ENCODE measurements around the gene DNPH1. TPM values are rescaled to one million over a fixed set of nuclear protein-coding genes. Genes with fewer than 3 reads are reported as not detected.

DNPH1 gene
- total and polyA plus RNA-seq, 3 experiments from 2014 or later, result 68.2 to 80.0 (median 68.3) TPM

DNA sequence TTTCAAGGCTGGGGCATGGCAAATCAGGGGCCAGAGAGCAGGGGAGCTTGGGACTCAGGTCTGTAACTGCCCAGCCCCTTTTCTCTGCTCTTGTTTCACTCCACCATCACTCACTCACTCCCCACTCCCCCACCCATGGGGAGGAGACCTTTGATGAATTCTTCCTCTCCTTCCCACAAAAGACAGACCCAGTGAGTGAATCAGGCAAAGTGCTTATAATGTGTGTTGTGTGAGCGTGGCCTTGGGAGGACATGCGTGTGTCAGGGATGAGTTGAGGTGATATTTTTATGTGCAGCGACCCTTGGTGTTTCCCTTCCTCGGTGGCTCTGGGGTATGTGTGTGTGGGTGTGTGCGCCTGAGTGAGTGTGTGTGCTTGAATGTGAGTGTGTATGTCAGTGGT lies 48.3 kb downstream of the DNPH1 start:
- Mint-ChIP-seq H3K27me3 (peaks cover 0 to 2% of the 10 kb centered on the region in 2 donors), H3K4me1 (peaks cover 41 to 54% (median 46%) of the 10 kb centered on the region in 3 donors), H3K27ac (peak overlapping the region in 7 of 8 donors; percentile 74 to 98 (median 96)), H3K4me3 (peak overlapping the region; percentile 91 to 97 (median 96)), H3K36me3 (peaks cover 4 to 58% (median 8%) of the 10 kb centered on the region in 3 donors), H3K9me3 (no peaks in the 10 kb centered on the region)
- no peaks in the 10 kb centered on the region for H3K9me3 ChIP-seq (ENCODE audit: low read length)
- H3K4me3 ChIP-seq (ENCODE audit: low read length), result no peak overlapping the region
- no peaks in the 10 kb centered on the region for H3K27me3 ChIP-seq (ENCODE audit: insufficient read depth, low read length, poor library complexity, severe bottlenecking)
- H3K4me1 ChIP-seq (ENCODE audit: insufficient read depth, low read length), result peaks cover 45% of the 10 kb centered on the region
- CTCF ChIA-PET, result interaction anchor here (1.3 to 2.4 kb wide), 3 partner anchors 9 to 48 kb away, joined by 4 to 9 read pairs (median 6); partner anchors contain the start of gene DNPH1
- H3K27ac ChIP-seq (ENCODE audit: low read depth, low read length), result peak overlapping the region; percentile 70
- POLR2A ChIA-PET, result no interaction called here
- peaks cover 21% of the 10 kb centered on the region for H3K36me3 ChIP-seq (ENCODE audit: insufficient read depth, low read length)
- no peak for DNase-seq

DNA sequence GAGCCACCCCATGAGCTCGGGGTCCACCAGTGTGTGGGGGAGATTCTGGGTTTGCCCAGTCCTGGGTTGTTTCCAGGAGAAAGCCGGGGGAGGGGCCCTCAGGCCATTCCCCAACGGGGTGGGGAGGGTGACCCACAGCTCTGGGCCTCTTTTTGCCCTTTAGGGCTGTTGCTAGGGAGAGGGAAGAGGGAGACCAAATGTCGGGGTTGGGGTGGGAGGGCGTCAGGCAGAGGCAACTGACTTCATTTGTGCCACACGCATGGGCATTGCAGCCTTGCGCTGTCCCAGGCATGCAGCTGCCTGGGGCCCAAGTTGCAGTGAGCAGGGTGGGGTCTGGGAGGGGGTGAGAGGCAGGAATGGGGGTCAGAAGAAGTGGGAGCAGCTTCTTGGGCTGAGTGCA lies 49.2 kb downstream of the DNPH1 start:
- DNase-seq, result no peak
- ChIA-PET POLR2A (no interaction called here), CTCF (interaction anchor here (1.8 to 2.4 kb wide), 2 partner anchors 8 to 49 kb away, joined by 4 to 9 read pairs; partner anchors contain the start of gene DNPH1)
- Histone ChIP-seq H3K9me3 (ENCODE audit: low read length) (no peaks in the 10 kb centered on the region), H3K36me3 (ENCODE audit: insufficient read depth, low read length) (peaks cover 28% of the 10 kb centered on the region), H3K27ac (ENCODE audit: low read depth, low read length) (no peak overlapping the region), H3K4me1 (ENCODE audit: insufficient read depth, low read length) (peaks cover 40% of the 10 kb centered on the region), H3K27me3 (ENCODE audit: insufficient read depth, low read length, poor library complexity, severe bottlenecking) (no peaks in the 10 kb centered on the region), H3K4me3 (ENCODE audit: low read length) (no peak overlapping the region)
- H3K36me3 Mint-ChIP-seq, result peaks cover 4 to 58% (median 7%) of the 10 kb centered on the region in 3 donors
- no peaks in the 10 kb centered on the region for H3K9me3 Mint-ChIP-seq
- H3K4me3 Mint-ChIP-seq, result no peak overlapping the region
- peaks cover 38 to 55% (median 45%) of the 10 kb centered on the region in 3 donors for H3K4me1 Mint-ChIP-seq
- H3K27ac Mint-ChIP-seq, result peak overlapping the region in 1 of 8 donors; percentile 77
- peaks cover 0 to 2% of the 10 kb centered on the region in 2 donors for H3K27me3 Mint-ChIP-seq

DNA sequence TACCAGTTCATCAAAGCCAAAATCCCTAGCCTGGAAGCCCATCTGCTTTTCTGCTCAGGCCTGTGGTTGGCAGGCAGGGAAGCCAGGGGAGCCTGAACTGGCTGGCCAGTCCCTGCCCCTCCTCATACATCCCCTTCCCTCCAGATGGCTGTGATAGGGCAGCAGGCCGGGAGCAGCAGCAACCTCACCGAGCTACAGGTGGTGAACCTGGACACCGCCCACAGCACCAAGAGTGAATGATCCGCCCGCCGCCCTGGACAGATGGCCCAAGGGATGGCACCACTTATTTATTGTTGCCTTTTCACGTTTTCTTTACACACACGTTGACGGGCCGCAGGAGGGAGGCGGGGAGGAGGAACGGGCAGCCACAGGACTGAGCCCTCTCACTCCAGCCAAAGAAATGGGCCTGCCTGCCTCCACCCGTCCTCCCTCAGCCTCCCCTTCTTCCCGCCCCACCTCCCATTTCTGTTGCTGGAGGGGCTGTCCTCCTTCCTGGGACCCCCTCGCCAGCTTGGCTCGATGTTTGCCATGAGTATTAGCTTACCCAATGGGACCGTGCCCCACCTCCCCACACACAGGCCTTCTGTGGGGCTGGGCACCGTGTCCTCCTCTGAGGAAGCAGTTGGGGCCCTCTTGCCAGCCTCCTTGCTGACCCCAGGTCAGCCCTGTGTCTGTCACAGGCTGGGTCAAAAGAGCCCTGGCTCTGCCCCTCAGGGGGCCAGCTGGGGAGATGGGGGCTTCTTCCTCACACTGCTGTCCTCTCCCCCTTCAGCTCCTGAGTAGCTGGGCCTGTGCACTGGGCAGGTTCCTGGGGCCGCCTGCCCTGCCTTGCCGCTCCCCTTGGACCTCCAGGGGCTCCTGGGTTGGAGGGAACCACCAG lies 50.1 kb downstream of the DNPH1 start:
- POLR2A ChIA-PET, result interaction anchor here (0.6 kb wide), 1 partner anchor 1068 kb away, joined by 3 read pairs; the partner anchor contains the start of gene HSP90AB1
- Histone ChIP-seq H3K27me3 (ENCODE audit: insufficient read depth, low read length, poor library complexity, severe bottlenecking) (no peaks in the 10 kb centered on the region), H3K36me3 (ENCODE audit: insufficient read depth, low read length) (peaks cover 28% of the 10 kb centered on the region), H3K27ac (ENCODE audit: low read depth, low read length) (no peak overlapping the region), H3K9me3 (ENCODE audit: low read length) (no peaks in the 10 kb centered on the region), H3K4me3 (ENCODE audit: low read length) (no peak overlapping the region), H3K4me1 (ENCODE audit: insufficient read depth, low read length) (peaks cover 40% of the 10 kb centered on the region)
- Mint-ChIP-seq H3K9me3 (no peaks in the 10 kb centered on the region), H3K36me3 (peaks cover 4 to 58% (median 7%) of the 10 kb centered on the region in 3 donors), H3K27ac (peak overlapping the region in 3 of 8 donors; percentile 60 to 79 (median 65)), H3K4me1 (peaks cover 39 to 55% (median 45%) of the 10 kb centered on the region in 3 donors), H3K4me3 (peak overlapping the region in 1 of 7 donors; percentile 23), H3K27me3 (peaks cover 0 to 2% of the 10 kb centered on the region in 2 donors)
- CTCF ChIA-PET, result interaction anchor here (1.8 to 2.4 kb wide), 2 partner anchors 7 to 50 kb away, joined by 4 to 9 read pairs; partner anchors contain the start of gene DNPH1
- no peak for DNase-seq

DNA sequence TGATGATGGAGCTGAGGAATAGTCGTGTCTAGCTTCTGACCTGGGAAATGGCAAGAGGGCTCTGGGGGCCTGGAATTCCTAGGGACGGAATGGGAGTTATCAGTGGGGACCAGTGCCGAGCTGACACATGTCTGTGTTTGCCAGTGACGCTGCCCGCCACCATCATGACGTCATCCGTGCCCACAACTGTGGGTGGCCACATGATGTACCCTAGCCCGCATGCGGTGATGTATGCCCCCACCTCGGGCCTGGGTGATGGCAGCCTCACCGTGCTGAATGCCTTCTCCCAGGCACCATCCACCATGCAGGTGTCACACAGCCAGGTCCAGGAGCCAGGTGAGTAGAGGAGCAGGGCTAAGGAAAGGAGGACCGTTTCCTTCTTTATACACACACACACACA lies 51.1 kb downstream of the DNPH1 start:
- POLR2A ChIA-PET, result no interaction called here
- Mint-ChIP-seq H3K4me1 (peaks cover 40 to 55% (median 46%) of the 10 kb centered on the region in 3 donors), H3K36me3 (peaks cover 4 to 54% (median 7%) of the 10 kb centered on the region in 3 donors), H3K4me3 (peak overlapping the region in 1 of 7 donors; percentile 54), H3K27ac (peak overlapping the region in 3 of 8 donors; percentile 50 to 79 (median 60)), H3K9me3 (no peaks in the 10 kb centered on the region), H3K27me3 (peaks cover 0 to 2% of the 10 kb centered on the region in 2 donors)
- Histone ChIP-seq H3K27ac (ENCODE audit: low read depth, low read length) (no peak overlapping the region), H3K9me3 (ENCODE audit: low read length) (no peaks in the 10 kb centered on the region), H3K36me3 (ENCODE audit: insufficient read depth, low read length) (peaks cover 28% of the 10 kb centered on the region), H3K4me3 (ENCODE audit: low read length) (no peak overlapping the region), H3K27me3 (ENCODE audit: insufficient read depth, low read length, poor library complexity, severe bottlenecking) (no peaks in the 10 kb centered on the region), H3K4me1 (ENCODE audit: insufficient read depth, low read length) (peaks cover 40% of the 10 kb centered on the region)
- CTCF ChIA-PET, result no interaction called here
- DNase-seq, result no peak

DNA sequence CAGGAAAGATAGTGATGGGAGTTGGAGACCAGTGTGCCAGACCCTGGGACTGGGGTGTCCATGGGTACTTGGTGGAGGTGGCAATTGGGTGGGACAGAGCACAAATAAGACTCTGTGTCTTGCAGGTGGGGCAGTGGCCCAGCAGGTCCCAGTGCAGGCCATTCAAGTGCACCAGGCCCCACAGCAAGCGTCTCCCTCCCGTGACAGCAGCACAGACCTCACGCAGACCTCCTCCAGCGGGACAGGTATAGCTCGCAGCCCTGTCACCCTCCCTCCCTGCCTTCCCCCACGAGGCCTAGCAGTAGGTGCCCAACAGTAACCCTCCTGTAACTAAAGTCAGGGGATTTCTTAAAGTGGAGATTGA lies 52.9 kb downstream of the DNPH1 start:
- Mint-ChIP-seq H3K9me3 (no peaks in the 10 kb centered on the region), H3K36me3 (peaks cover 4 to 55% (median 7%) of the 10 kb centered on the region in 3 donors), H3K4me3 (no peak overlapping the region), H3K4me1 (peaks cover 36 to 50% (median 41%) of the 10 kb centered on the region in 3 donors), H3K27me3 (no peaks in the 10 kb centered on the region), H3K27ac (peak overlapping the region in 6 of 8 donors; percentile 55 to 95 (median 76))
- Histone ChIP-seq H3K27me3 (ENCODE audit: insufficient read depth, low read length, poor library complexity, severe bottlenecking) (no peaks in the 10 kb centered on the region), H3K4me1 (ENCODE audit: insufficient read depth, low read length) (peaks cover 36% of the 10 kb centered on the region), H3K4me3 (ENCODE audit: low read length) (no peak overlapping the region), H3K36me3 (ENCODE audit: insufficient read depth, low read length) (peaks cover 28% of the 10 kb centered on the region), H3K9me3 (ENCODE audit: low read length) (no peaks in the 10 kb centered on the region), H3K27ac (ENCODE audit: low read depth, low read length) (no peak overlapping the region)
- POLR2A ChIA-PET, result no interaction called here
- CTCF ChIA-PET, result no interaction called here
- DNase-seq, result no peak

DNA sequence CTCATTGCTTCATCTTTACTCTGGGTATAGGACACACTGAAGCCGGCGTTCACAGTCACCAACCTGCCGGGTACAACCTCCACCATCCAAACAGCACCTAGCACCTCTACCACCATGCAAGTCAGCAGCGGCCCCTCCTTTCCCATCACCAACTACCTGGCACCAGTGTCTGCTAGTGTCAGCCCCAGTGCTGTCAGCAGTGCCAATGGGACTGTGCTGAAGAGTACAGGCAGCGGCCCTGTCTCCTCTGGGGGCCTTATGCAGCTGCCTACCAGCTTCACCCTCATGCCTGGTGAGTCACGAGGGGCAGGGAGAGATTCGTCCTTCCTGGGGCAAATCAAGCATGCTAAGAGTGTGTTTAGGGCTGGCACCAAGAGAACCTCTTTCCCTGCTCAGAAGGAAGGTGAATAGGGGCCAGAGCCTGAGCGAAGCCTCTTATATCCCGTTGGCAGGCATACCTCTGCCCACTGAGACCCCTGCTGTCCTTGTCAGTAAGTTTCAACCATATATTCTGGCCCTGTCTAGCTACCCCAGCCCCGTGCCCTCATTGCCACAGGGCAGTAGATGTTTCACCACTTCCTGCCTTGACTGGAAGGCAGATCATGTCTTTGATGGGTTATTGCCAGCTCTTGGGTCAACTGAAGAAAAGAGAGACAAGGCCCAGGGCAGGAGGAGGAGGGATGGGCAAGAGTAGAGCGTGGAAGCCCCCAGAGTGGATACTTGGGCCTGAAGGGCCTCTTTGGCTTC lies 53.4 kb downstream of the DNPH1 start:
- Mint-ChIP-seq H3K4me3 (peak overlapping the region in 1 of 7 donors; percentile 19), H3K9me3 (no peaks in the 10 kb centered on the region), H3K36me3 (peaks cover 4 to 53% (median 7%) of the 10 kb centered on the region in 3 donors), H3K4me1 (peaks cover 34 to 47% (median 38%) of the 10 kb centered on the region in 3 donors), H3K27ac (peak overlapping the region; percentile 70 to 98 (median 95)), H3K27me3 (no peaks in the 10 kb centered on the region)
- ChIA-PET CTCF (interaction anchor here (1.0 to 4.8 kb wide), 4 partner anchors 10 to 222 kb away, joined by 3 to 22 read pairs (median 4); partner anchors contain the start of gene DNPH1), POLR2A (no interaction called here)
- H3K27me3 ChIP-seq (ENCODE audit: insufficient read depth, low read length, poor library complexity, severe bottlenecking), result no peaks in the 10 kb centered on the region
- peaks cover 28% of the 10 kb centered on the region for H3K36me3 ChIP-seq (ENCODE audit: insufficient read depth, low read length)
- H3K4me1 ChIP-seq (ENCODE audit: insufficient read depth, low read length), result peaks cover 31% of the 10 kb centered on the region
- no peak for DNase-seq
- no peaks in the 10 kb centered on the region for H3K9me3 ChIP-seq (ENCODE audit: low read length)
- no peak overlapping the region for H3K4me3 ChIP-seq (ENCODE audit: low read length)
- H3K27ac ChIP-seq (ENCODE audit: low read depth, low read length), result no peak overlapping the region
